DOHH2 (cell line): ENCODE measurements around the gene DUSP8.

ENCODE experiments used
- EZH2phosphoT487 ChIP-seq: fragments of 200-600 bp; sonication (generic); IDR thresholded peaks from 2 replicates; pipeline ENCODE4 v1.6.1; 2017; ENCODE audit warnings: borderline replicate concordance, mild to moderate bottlenecking, antibody characterized with exemption, low read length, moderate library complexity, mixed read lengths
- TF ChIP-seq, protein P1 (sequence below): fragments of 200-600 bp; sonication (generic); IDR thresholded peaks from one replicate; pipeline ENCODE4 v1.5.1; 2014; ENCODE audit warnings: antibody characterized with exemption, mild to moderate bottlenecking, low read depth, low read length; ENCODE audit not compliant: poor library complexity, severe bottlenecking

DNA sequence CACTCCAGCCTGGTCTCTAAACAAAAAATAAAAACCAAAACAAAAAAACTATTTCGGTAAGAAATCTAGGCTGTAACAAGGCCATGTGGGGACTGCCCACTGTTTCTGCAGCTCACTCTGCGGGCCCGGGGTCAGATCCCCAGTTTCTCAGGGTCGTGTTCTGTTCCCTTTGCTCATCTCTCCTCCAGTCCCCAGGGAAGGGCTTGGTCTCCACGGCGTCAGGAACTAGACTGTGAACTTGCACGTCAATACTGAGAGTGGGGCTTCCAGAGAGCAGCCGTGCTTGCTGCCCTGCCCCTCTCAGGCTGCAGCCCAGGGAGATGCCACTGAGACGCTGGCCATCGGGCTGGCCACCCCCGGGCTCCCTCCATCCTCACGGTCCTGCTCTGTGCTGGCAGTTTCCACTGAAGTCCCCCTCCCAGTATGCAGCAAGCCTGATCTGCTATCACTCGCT is 51.8 kb downstream of the DUSP8 start:
- TF ChIP-seq, protein P1, sequence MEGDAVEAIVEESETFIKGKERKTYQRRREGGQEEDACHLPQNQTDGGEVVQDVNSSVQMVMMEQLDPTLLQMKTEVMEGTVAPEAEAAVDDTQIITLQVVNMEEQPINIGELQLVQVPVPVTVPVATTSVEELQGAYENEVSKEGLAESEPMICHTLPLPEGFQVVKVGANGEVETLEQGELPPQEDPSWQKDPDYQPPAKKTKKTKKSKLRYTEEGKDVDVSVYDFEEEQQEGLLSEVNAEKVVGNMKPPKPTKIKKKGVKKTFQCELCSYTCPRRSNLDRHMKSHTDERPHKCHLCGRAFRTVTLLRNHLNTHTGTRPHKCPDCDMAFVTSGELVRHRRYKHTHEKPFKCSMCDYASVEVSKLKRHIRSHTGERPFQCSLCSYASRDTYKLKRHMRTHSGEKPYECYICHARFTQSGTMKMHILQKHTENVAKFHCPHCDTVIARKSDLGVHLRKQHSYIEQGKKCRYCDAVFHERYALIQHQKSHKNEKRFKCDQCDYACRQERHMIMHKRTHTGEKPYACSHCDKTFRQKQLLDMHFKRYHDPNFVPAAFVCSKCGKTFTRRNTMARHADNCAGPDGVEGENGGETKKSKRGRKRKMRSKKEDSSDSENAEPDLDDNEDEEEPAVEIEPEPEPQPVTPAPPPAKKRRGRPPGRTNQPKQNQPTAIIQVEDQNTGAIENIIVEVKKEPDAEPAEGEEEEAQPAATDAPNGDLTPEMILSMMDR: no peak
- TF ChIP-seq EZH2phosphoT487: no peak
